Pulmonary artery endothelial cell (primary cell): ENCODE measurements around the gene GSTP1. TPM values are rescaled to one million over a fixed set of nuclear protein-coding genes. Genes with fewer than 3 reads are reported as not detected.
A peak's percentile ranks its signal among the peaks of the same experiment; 100 is the strongest.

Experiments
- DNase-seq: peaks from one replicate; pipeline ENCODE4 v3.0.0-alpha.2; 2011; ENCODE audit warnings: low read depth, low spot score
- total RNA-seq: library from RNA; depleted of rRNA; stranded (reverse); fragments of >200 nt; gene quantifications from 2 replicates; pipeline ENCODE4 v1.2.3, GENCODE V29; 2014

The GSTP1 gene
- total RNA-seq, 1 donor from 2014 or later, result 1,026 TPM

- peak; percentile 88 for DNase-seq
Measured at GRCh38 chr11:67630228-67630942, 46.8 kb downstream of the GSTP1 start.

GRCh38 chr11:67630943-67631331 is 47.3 kb downstream of the GSTP1 start:
- no peak for DNase-seq

GRCh38 chr11:67631411-67631810 is 47.8 kb downstream of the GSTP1 start:
- DNase-seq, result no peak

GRCh38 chr11:67631853-67632174 is 48.2 kb downstream of the GSTP1 start:
- no peak for DNase-seq

- no peak for DNase-seq
Measured at GRCh38 chr11:67632175-67632981, 48.8 kb downstream of the GSTP1 start.

- DNase-seq, result no peak
Measured at GRCh38 chr11:67632982-67633755, 49.6 kb downstream of the GSTP1 start.

GRCh38 chr11:67633758-67634365 is 50.2 kb downstream of the GSTP1 start:
- no peak for DNase-seq

- no peak for DNase-seq
Measured at GRCh38 chr11:67634366-67635230, 51.0 kb downstream of the GSTP1 start.

GRCh38 chr11:67635231-67635521 is 51.6 kb downstream of the GSTP1 start:
- DNase-seq, result no peak

Other genes starting within 250 kb of the GSTP1 start
- gene POLD4, start 230.3 kb upstream of the GSTP1 start, total RNA-seq, result 22.9 and 29.2 TPM in 2 replicates
- 1.6 and 2.2 TPM in 2 replicates for gene CLCF1, start 210.2 kb upstream of the GSTP1 start, total RNA-seq
- gene RAD9A, start 191.8 kb upstream of the GSTP1 start, total RNA-seq, result 5.0 and 5.3 TPM in 2 replicates
- gene PPP1CA, start 182.0 kb upstream of the GSTP1 start, total RNA-seq, result 239 and 250 TPM in 2 replicates
- not detected in 2 replicates for gene TBC1D10C, start 179.7 kb upstream of the GSTP1 start, total RNA-seq
- 0.07 TPM in 1 of 2 replicates, not detected in the other for gene CARNS1, start 168.1 kb upstream of the GSTP1 start, total RNA-seq
- 46.2 and 54.3 TPM in 2 replicates for gene RPS6KB2, start 155.3 kb upstream of the GSTP1 start, total RNA-seq
- 0.14 and 0.40 TPM in 2 replicates for gene PTPRCAP, start 146.1 kb upstream of the GSTP1 start, total RNA-seq
- 154 and 169 TPM in 2 replicates for gene CORO1B, start 140.3 kb upstream of the GSTP1 start, total RNA-seq
- not detected in 2 replicates for gene GPR152, start 131.1 kb upstream of the GSTP1 start, total RNA-seq
- gene CABP4, start 128.5 kb upstream of the GSTP1 start, total RNA-seq, result 0.04 and 0.33 TPM in 2 replicates
- gene TMEM134, start 114.6 kb upstream of the GSTP1 start, total RNA-seq, result 14.4 and 15.7 TPM in 2 replicates
- gene AIP, start 100.8 kb upstream of the GSTP1 start, total RNA-seq, result 77.2 and 91.2 TPM in 2 replicates
- gene PITPNM1, start 78.4 kb upstream of the GSTP1 start, total RNA-seq, result 15.5 and 16.4 TPM in 2 replicates
- 14.8 and 23.0 TPM in 2 replicates for gene CDK2AP2, start 75.7 kb upstream of the GSTP1 start, total RNA-seq
- not detected in 2 replicates for gene CABP2, start 60.4 kb upstream of the GSTP1 start, total RNA-seq
- gene NDUFV1, start 23.1 kb downstream of the GSTP1 start, total RNA-seq, result 176 and 193 TPM in 2 replicates
- gene NUDT8, start 46.1 kb downstream of the GSTP1 start, total RNA-seq, result 8.1 and 16.3 TPM in 2 replicates
- not detected in 2 replicates for gene TBX10, start 56.0 kb downstream of the GSTP1 start, total RNA-seq
- gene ACY3, start 66.9 kb downstream of the GSTP1 start, total RNA-seq, result not detected in 2 replicates
- gene ALDH3B2, start 90.8 kb downstream of the GSTP1 start, total RNA-seq, result not detected in 2 replicates